Neutrophil (primary cell): Measurements from ENCODE around the gene DUOX1.
A peak's percentile ranks its signal among the peaks of the same experiment; 100 is the strongest.

Experiments
- H3K27ac ChIP-seq: fragments of 200-600 bp; sonication (generic); 2 replicates; pipeline ENCODE4 v1.5.1; 2016; ENCODE audit warnings: mild to moderate bottlenecking, moderate library complexity
- H3K27me3 ChIP-seq: fragments of 200-600 bp; sonication (generic); 2 replicates; pipeline ENCODE4 v1.6.0; 2016; ENCODE audit warnings: mild to moderate bottlenecking
- H3K36me3 ChIP-seq: fragments of 200-600 bp; sonication (generic); 2 replicates; pipeline ENCODE4 v1.5.1; 2017
- H3K4me1 ChIP-seq, 2 experiments: fragments of 200-600 bp in 1 of 2; sonication (generic) in 1 of 2; 1 replicate in 1 of 2; 2 replicates in 1 of 2; pipeline versions ENCODE4 v1.5.1 to v1.6.1; 2013 to 2016; ENCODE audit warnings: low read depth in 1 of 2, low read length in 1 of 2, mild to moderate bottlenecking in 1 of 2, moderate library complexity in 1 of 2; ENCODE audit not compliant: control insufficient read depth in 1 of 2, insufficient read depth in 1 of 2
- H3K4me3 ChIP-seq, 2 experiments: fragments of 200-600 bp in 1 of 2; sonication (generic) in 1 of 2; 1 replicate in 1 of 2; 2 replicates in 1 of 2; pipeline ENCODE4 v1.5.1; 2013 to 2016; ENCODE audit warnings: low read depth in 1 of 2, low read length in 1 of 2, mild to moderate bottlenecking in 1 of 2, moderate library complexity in 1 of 2
- H3K9me3 ChIP-seq: fragments of 200-600 bp; sonication (generic); 2 replicates; pipeline ENCODE4 v1.5.1; 2016
- CTCF ChIP-seq: fragments of 200-600 bp; sonication (generic); IDR thresholded peaks from 2 replicates; pipeline ENCODE4 v1.5.1; 2016; ENCODE audit warnings: antibody characterized with exemption

DUOX1 gene

GRCh38 chr15:45186771-45187577, 57.2 kb downstream of the DUOX1 start:
- TF ChIP-seq CTCF, result no peak
- no peaks in the 10 kb centered on the region for H3K9me3 ChIP-seq
- peaks cover 3 to 12% of the 10 kb centered on the region in 2 experiments for H3K4me1 ChIP-seq
- H3K4me3 ChIP-seq, result no peak overlapping the region
- H3K27me3 ChIP-seq, result peaks cover 61% of the 10 kb centered on the region
- no peak overlapping the region for H3K27ac ChIP-seq
- H3K36me3 ChIP-seq, result no peaks in the 10 kb centered on the region

GRCh38 chr15:45187578-45187893, 57.7 kb downstream of the DUOX1 start:
- Histone ChIP-seq H3K9me3 (no peaks in the 10 kb centered on the region), H3K4me1 (peaks cover 3 to 12% of the 10 kb centered on the region in 2 experiments), H3K27me3 (peaks cover 61% of the 10 kb centered on the region), H3K36me3 (no peaks in the 10 kb centered on the region), H3K27ac (no peak overlapping the region), H3K4me3 (no peak overlapping the region)
- TF ChIP-seq CTCF, result no peak

- no peaks in the 10 kb centered on the region for H3K36me3 ChIP-seq
- peaks cover 61% of the 10 kb centered on the region for H3K27me3 ChIP-seq
- H3K9me3 ChIP-seq, result no peaks in the 10 kb centered on the region
- H3K27ac ChIP-seq, result no peak within 1 kb of the TSS
- TF ChIP-seq CTCF, result no peak
- peak within 1 kb of the TSS in 1 of 2 experiments; percentile 19 for H3K4me3 ChIP-seq
- peaks cover 3 to 12% of the 10 kb centered on the region in 2 experiments for H3K4me1 ChIP-seq
Observed at GRCh38 chr15:45187894-45188830, 58.4 kb downstream of the DUOX1 start, which contains the start of gene SHF. SHF (minus strand) TSS chr15:45187966; CDS start chr15:45187951, 15 bp downstream.

DNA sequence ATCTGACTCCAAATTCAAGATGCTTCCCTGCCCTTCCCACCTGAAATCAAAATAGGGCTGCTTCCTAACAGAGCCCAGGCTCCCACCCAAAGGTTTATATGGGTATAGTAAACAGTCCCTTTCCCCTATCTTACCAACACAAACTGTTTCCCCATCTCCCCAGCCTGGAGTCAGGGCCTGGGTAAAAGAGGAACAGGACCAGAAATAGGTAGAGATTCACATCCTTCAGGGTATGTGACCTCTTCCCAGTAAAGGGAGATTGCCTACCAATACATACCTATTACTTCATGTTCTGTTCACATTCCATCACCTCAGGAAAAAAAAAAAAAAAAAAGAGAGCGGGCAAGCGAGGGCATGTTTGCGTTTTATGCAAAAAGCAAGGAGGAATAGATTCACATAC, 67.7 kb downstream of the DUOX1 start:
- Histone ChIP-seq H3K4me3 (no peak overlapping the region), H3K27ac (no peak overlapping the region), H3K4me1 (peaks cover 28 to 35% of the 10 kb centered on the region in 2 experiments), H3K36me3 (no peaks in the 10 kb centered on the region), H3K9me3 (no peaks in the 10 kb centered on the region), H3K27me3 (no peaks in the 10 kb centered on the region)
- no peak for TF ChIP-seq CTCF

DNA sequence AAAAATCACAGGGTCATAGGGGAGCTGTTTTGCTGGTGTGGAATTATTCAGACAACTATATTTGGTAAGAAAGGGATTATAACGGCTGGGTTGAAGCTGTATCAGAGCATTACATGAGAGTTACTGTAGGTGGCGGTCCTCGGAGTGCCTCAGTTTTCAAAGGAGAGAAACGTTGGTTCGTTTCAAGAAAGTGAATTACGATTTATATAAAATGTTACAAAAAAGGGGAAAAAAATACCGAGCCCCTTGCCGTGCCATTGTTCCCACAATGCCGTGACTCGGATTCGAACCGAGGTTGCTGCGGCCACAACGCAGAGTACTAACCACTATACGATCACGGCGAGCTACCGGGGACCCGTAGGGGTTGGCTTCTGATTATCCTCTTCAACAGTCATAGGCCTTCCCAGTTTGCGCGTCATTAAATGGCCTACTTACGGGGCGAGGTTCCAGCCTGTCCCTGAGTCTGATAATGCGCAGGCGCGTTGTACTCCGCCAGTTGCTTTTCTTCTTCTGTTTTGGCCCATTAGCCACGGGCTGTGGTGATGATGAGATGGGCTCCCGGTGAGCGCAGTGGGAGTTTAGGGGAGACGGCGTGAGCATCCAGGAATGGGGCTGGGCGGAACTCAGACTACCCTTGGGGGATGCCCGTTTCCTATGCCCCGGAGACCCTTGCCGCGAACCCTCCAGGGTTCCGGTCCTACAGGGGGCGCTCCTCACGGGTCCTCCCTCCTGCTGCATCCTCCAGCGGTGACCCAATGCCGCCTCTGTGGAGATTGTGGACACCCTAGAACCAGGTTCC, 68.7 kb downstream of the DUOX1 start:
- H3K4me1 ChIP-seq, result peaks cover 28 to 35% of the 10 kb centered on the region in 2 experiments
- H3K36me3 ChIP-seq, result no peaks in the 10 kb centered on the region
- H3K9me3 ChIP-seq, result no peaks in the 10 kb centered on the region
- peak overlapping the region; percentile 86 for H3K27ac ChIP-seq
- no peaks in the 10 kb centered on the region for H3K27me3 ChIP-seq
- no peak for TF ChIP-seq CTCF
- H3K4me3 ChIP-seq, result peak overlapping the region; percentile 61 to 71
